NCI-H748 (cell line): ENCODE results near the gene PRKCB.
"Not testable (repeated sequence)": the region's sequence is repeated elsewhere in the genome, so short reads cannot be mapped to it uniquely, and the experiment has no call there.

ENCODE experiments used
- DNase-seq: peaks from one replicate; lab custom pipeline; 2025; ENCODE audit not compliant: unreplicated experiment; lab: John Stamatoyannopoulos, UW

Gene PRKCB

GRCh38 chr16:24152048-24152447 is 316.3 kb downstream of the PRKCB start:
- DNase-seq = not testable (repeated sequence)

DNA sequence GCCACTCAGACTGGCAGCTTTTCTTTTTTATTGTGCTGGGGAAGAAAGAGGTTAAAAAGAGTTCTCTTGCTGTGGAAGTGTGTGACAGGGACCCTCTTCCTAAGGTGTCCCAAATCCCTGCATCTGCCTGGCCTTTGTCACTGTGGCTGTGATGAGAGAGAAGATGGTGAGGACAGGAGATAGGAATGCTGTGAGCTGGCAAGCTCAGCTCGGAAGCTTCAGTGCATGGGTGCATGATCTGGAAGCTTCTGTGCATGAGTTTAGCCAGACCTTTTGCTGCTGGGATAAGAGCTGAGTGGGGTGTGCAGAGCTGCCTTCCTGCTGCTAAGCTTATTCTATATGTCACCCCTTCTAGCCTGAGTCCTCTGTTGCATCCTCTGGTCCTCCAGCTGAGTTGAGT is 317.0 kb downstream of the PRKCB start:
- no peak for DNase-seq

- no peak for DNase-seq
Observed at GRCh38 chr16:24156777-24157176, 321.0 kb downstream of the PRKCB start.

GRCh38 chr16:24163935-24164334 is 328.2 kb downstream of the PRKCB start:
- DNase-seq = no peak

- DNase-seq = no peak
Observed at GRCh38 chr16:24164416-24164815, 328.6 kb downstream of the PRKCB start.

DNA sequence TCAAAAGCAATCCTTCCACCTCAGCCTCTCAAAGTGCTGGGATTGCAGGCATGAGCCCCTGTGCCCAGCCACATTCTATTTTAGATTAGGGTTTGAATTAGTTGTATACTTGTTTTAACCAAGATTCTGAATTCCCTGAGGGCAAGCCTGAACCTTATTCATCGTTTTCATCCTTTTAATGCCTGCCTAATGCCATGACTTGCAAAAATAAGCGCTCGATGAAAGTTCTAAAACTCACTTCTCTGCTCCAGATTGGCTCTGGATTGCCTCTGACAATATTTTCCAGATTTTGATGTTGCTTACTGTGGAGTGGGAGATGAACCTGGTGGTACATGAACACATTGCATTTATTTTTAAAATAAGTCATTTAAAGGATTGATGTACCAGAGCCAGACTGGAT is 329.5 kb downstream of the PRKCB start:
- no peak for DNase-seq

GRCh38 chr16:24166661-24167528 is 331.1 kb downstream of the PRKCB start:
- no peak for DNase-seq

DNA sequence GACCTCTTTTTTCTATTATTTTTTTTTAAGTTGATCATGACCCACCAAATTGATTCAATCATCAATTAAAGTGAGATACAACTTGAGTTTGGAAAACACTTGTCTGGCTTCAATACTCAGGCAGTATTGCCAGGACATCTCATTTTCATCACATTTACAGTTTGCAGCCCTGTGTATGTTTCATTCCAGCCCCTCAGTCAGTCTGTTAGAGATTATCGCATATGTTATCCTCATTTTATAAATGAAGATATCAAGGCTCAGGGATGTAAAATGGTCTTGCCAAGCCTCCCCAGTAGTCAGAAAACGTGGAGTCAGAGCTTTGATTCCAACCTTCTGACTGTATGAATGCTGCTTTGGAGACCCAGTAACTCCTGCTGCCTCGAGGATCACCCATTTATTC is 333.1 kb downstream of the PRKCB start:
- DNase-seq = no peak

DNA sequence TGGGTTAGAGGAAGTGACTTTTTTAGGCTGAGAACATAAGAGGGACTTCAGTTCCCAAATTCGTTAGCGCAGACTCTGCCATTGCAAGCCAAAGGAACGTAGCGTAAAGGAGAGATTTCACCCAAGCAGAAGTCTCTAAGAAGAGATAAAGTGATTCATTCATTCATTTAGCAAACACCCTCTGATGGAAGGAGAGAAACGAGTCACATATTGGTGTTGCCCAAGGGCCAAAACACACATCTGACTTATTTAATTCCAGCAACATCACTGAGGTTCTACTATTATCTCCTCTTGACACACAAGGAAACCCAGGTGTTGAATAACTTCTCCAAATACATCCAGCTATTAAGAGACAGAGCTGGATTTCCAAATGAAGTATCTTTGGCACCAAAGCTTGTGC is 334.6 kb downstream of the PRKCB start:
- DNase-seq = no peak

- DNase-seq = no peak
Observed at GRCh38 chr16:24174504-24174903, 338.7 kb downstream of the PRKCB start.

- no peak for DNase-seq
Observed at GRCh38 chr16:24174957-24175356, 339.2 kb downstream of the PRKCB start.

- no peak for DNase-seq
Observed at GRCh38 chr16:24178496-24178895, 342.7 kb downstream of the PRKCB start.

DNA sequence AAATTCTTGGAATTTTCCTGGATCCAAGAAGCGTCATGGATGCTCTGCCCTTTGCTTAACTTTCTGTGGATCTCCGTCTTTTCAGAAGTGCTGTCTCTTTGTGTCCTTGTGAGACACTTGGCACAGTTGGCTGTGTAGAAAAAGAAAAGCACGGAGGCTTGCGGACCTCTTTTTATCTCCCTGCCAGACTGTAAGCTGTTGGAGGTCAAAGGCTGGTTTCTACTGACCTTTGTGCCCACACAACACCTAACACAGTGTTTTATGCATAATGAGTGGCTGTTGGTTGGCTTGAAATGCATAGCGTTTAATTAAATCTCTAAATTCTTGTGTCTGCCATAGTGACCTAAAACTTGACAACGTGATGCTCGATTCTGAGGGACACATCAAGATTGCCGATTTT is 344.7 kb downstream of the PRKCB start:
- DNase-seq = no peak

DNA sequence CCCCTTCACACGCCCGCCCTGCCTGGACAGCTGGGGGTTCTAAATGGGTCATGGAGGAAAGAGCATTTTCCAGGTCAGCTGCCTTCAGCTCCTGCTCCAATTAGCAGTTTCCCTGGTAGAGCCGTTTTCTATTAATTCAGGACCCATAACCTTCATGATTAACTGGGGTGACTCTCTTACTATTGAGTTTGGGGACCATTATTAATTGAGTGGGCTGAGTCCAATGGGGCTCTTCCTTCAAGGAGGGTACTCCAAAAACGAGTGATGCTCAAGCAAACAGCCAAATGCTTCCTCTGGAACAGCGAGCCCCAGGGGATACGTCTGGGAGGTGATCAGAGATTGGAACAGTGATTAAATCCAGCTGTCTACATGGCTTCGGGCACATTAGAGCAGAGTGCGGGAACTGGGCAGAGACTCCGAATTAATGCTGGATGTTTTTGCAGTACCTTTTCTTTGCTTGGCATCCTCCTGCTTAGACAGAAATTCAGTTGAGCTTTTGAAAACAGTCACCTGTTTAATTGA is 352.3 kb downstream of the PRKCB start:
- DNase-seq = no peak

GRCh38 chr16:24188751-24189318 is 353.1 kb downstream of the PRKCB start:
- no peak for DNase-seq

GRCh38 chr16:24189941-24190340 is 354.2 kb downstream of the PRKCB start:
- DNase-seq = no peak

- DNase-seq = no peak
Observed at GRCh38 chr16:24191876-24192402, 356.2 kb downstream of the PRKCB start.

GRCh38 chr16:24195221-24195620 is 359.4 kb downstream of the PRKCB start:
- no peak for DNase-seq

GRCh38 chr16:24198807-24199533 is 363.2 kb downstream of the PRKCB start:
- DNase-seq = no peak

DNA sequence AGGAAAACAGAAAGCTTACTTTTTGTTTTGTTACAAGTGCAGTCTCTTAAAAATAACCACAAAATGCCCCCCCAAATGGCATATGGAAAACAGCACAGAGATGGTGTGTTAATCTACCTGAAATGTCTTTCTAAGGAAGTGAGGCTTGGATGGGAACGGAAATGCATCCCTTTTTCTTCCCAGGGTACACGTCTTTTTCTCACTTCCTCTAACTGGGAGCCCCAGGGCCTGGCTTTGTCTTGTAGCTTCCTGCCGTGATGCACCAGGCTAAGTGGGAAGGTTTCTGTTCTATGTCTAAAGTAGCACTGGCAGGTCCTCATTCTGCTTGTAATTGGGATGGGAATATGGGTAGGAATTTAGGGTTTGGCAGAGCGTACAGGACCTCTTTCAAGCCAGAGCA is 367.9 kb downstream of the PRKCB start:
- no peak for DNase-seq

GRCh38 chr16:24204150-24204665 is 368.4 kb downstream of the PRKCB start:
- DNase-seq = no peak
